ENCODE results near the gene SPATA13. TPM values are rescaled to one million over a fixed set of nuclear protein-coding genes. Genes with fewer than 3 reads are reported as not detected.

SPATA13 gene
- total RNA-seq, 2 donors from 2014 or later = 19.4 to 24.8 TPM

- H3K9ac ChIP-seq (ENCODE audit: extremely low read depth, low read length, poor library complexity, severe bottlenecking) = no peak overlapping the region
- WGBS, 2 experiments (ENCODE audit: insufficient coverage in 1 of 2, insufficient read length in 1 of 2) = 100% methylated on average over 1 of the region's 1 CpG; no CpG with 5 or more reads in 1 of the 2 experiments
Observed at GRCh38 chr13:24257497-24257896, 97.0 kb downstream of the SPATA13 start.

GRCh38 chr13:24261566-24261965, 101.0 kb downstream of the SPATA13 start:
- no peak overlapping the region for H3K4me3 Mint-ChIP-seq
- no peaks in the 10 kb centered on the region for H3K27me3 Mint-ChIP-seq (ENCODE audit: insufficient read depth)
- no peak overlapping the region for H3K27ac Mint-ChIP-seq
- H3K36me3 Mint-ChIP-seq (ENCODE audit: low read depth) = peaks cover 7% of the 10 kb centered on the region
- WGBS, 2 experiments (ENCODE audit: insufficient coverage in 1 of 2, insufficient read length in 1 of 2) = 91 to 95% methylated on average over 2 to 3 of the region's 3 CpGs
- Histone ChIP-seq H3K4me1 (ENCODE audit: control insufficient read depth, insufficient read depth, low read length) (peaks cover 6% of the 10 kb centered on the region), H3K9me3 (ENCODE audit: control insufficient read depth, low read length) (no peaks in the 10 kb centered on the region), H3K4me3 (ENCODE audit: low read length) (no peak overlapping the region), H3K27ac (ENCODE audit: low read depth, low read length) (no peak overlapping the region), H3K36me3 (ENCODE audit: control insufficient read depth, insufficient read depth, low read length) (no peaks in the 10 kb centered on the region), H3K9ac (ENCODE audit: extremely low read depth, low read length, poor library complexity, severe bottlenecking) (no peak overlapping the region), H3K27me3 (ENCODE audit: control insufficient read depth, insufficient read depth, low read length, poor library complexity, severe bottlenecking) (no peaks in the 10 kb centered on the region)
- H3K9me3 Mint-ChIP-seq = no peaks in the 10 kb centered on the region
- peak; percentile 6 for DNase-seq
- TF ChIP-seq, protein P1, sequence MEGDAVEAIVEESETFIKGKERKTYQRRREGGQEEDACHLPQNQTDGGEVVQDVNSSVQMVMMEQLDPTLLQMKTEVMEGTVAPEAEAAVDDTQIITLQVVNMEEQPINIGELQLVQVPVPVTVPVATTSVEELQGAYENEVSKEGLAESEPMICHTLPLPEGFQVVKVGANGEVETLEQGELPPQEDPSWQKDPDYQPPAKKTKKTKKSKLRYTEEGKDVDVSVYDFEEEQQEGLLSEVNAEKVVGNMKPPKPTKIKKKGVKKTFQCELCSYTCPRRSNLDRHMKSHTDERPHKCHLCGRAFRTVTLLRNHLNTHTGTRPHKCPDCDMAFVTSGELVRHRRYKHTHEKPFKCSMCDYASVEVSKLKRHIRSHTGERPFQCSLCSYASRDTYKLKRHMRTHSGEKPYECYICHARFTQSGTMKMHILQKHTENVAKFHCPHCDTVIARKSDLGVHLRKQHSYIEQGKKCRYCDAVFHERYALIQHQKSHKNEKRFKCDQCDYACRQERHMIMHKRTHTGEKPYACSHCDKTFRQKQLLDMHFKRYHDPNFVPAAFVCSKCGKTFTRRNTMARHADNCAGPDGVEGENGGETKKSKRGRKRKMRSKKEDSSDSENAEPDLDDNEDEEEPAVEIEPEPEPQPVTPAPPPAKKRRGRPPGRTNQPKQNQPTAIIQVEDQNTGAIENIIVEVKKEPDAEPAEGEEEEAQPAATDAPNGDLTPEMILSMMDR (conservative IDR thresholded peaks at IDR 0.05) = no peak
- H3K4me1 Mint-ChIP-seq = peaks cover 6% of the 10 kb centered on the region

More at GRCh38 chr13:24257497-24257896, 97.0 kb downstream of the SPATA13 start:
- Mint-ChIP-seq H3K4me1 (no peaks in the 10 kb centered on the region), H3K36me3 (ENCODE audit: low read depth) (peaks cover 20% of the 10 kb centered on the region), H3K4me3 (no peak overlapping the region), H3K9me3 (no peaks in the 10 kb centered on the region), H3K27ac (no peak overlapping the region), H3K27me3 (ENCODE audit: insufficient read depth) (no peaks in the 10 kb centered on the region)
- DNase-seq = no peak
- Histone ChIP-seq H3K27ac (ENCODE audit: low read depth, low read length) (no peak overlapping the region), H3K4me3 (ENCODE audit: low read length) (no peak overlapping the region), H3K36me3 (ENCODE audit: control insufficient read depth, insufficient read depth, low read length) (peaks cover 4% of the 10 kb centered on the region), H3K27me3 (ENCODE audit: control insufficient read depth, insufficient read depth, low read length, poor library complexity, severe bottlenecking) (no peaks in the 10 kb centered on the region), H3K4me1 (ENCODE audit: control insufficient read depth, insufficient read depth, low read length) (no peaks in the 10 kb centered on the region), H3K9me3 (ENCODE audit: control insufficient read depth, low read length) (no peaks in the 10 kb centered on the region)
- TF ChIP-seq, protein P1 (conservative IDR thresholded peaks at IDR 0.05) = no peak

- Histone ChIP-seq H3K4me3 (ENCODE audit: low read length) (no peak overlapping the region), H3K9me3 (ENCODE audit: control insufficient read depth, low read length) (no peaks in the 10 kb centered on the region), H3K27me3 (ENCODE audit: control insufficient read depth, insufficient read depth, low read length, poor library complexity, severe bottlenecking) (no peaks in the 10 kb centered on the region), H3K36me3 (ENCODE audit: control insufficient read depth, insufficient read depth, low read length) (no peaks in the 10 kb centered on the region), H3K4me1 (ENCODE audit: control insufficient read depth, insufficient read depth, low read length) (peaks cover 6% of the 10 kb centered on the region), H3K9ac (ENCODE audit: extremely low read depth, low read length, poor library complexity, severe bottlenecking) (no peak overlapping the region), H3K27ac (ENCODE audit: low read depth, low read length) (no peak overlapping the region)
- no peaks in the 10 kb centered on the region for H3K27me3 Mint-ChIP-seq (ENCODE audit: insufficient read depth)
- no peak overlapping the region for H3K27ac Mint-ChIP-seq
- H3K9me3 Mint-ChIP-seq = no peaks in the 10 kb centered on the region
- peak; percentile 23 for DNase-seq
- H3K36me3 Mint-ChIP-seq (ENCODE audit: low read depth) = no peaks in the 10 kb centered on the region
- 89 to 97% methylated on average over 4 of the region's 4 CpGs for WGBS, 2 experiments (ENCODE audit: insufficient coverage in 1 of 2, insufficient read length in 1 of 2)
- TF ChIP-seq, protein P1 (conservative IDR thresholded peaks at IDR 0.05) = no peak
- peaks cover 6% of the 10 kb centered on the region for H3K4me1 Mint-ChIP-seq
- no peak overlapping the region for H3K4me3 Mint-ChIP-seq
Observed at GRCh38 chr13:24263632-24264031, 103.1 kb downstream of the SPATA13 start.

Data from endodermal cell (in vitro differentiated cells).